GM12878 (cell line): ENCODE measurements around the gene ARFGAP3.
"Not testable (repeated sequence)": the region's sequence is repeated elsewhere in the genome, so short reads cannot be mapped to it uniquely, and the experiment has no call there.

ENCODE experiments used
- ATF3 ChIP-seq: IDR thresholded peaks from 2 replicates; pipeline ENCODE4 v1.6.1; 2011; ENCODE audit warnings: low read depth, mild to moderate bottlenecking, low read length, moderate library complexity, borderline replicate concordance; ENCODE audit errors: extremely low read depth
- EZH2 ChIP-seq: IDR thresholded peaks from 2 replicates; pipeline ENCODE4 v1.6.1; 2012; ENCODE audit warnings: low read depth, mild to moderate bottlenecking, control low read depth, inconsistent platforms, low read length, borderline replicate concordance; ENCODE audit not compliant: control insufficient read depth
- GABPA ChIP-seq: IDR thresholded peaks from 2 replicates; pipeline ENCODE4 v1.6.1; 2014; ENCODE audit warnings: antibody characterized with exemption, low read depth, mild to moderate bottlenecking, inconsistent platforms
- POLR2A ChIP-seq: IDR thresholded peaks from 2 replicates; pipeline ENCODE4 v1.6.1; 2011; ENCODE audit warnings: low read depth, mild to moderate bottlenecking, low read length
- REST ChIP-seq: IDR thresholded peaks from 2 replicates; pipeline ENCODE4 v1.6.1; 2012; ENCODE audit warnings: mild to moderate bottlenecking, low read depth, low read length
- SIN3A ChIP-seq: IDR thresholded peaks from 2 replicates; pipeline ENCODE4 v1.6.1; 2012; ENCODE audit warnings: low read depth, low read length, improper control_type of control experiment
- TARDBP ChIP-seq: IDR thresholded peaks from 2 replicates; pipeline ENCODE4 v1.6.1; 2016; ENCODE audit warnings: borderline replicate concordance

GRCh38 chr22:42755553-42755952 is 101.5 kb downstream of the ARFGAP3 start:
- not testable (repeated sequence) for TF ChIP-seq SIN3A, ATF3, EZH2, POLR2A, GABPA, TARDBP, REST
